Activated CD8-positive, alpha-beta memory T cell treated with anti-CD3 and anti-CD28 coated beads, Interleukin-2, amount 50 U/mL, for 1 hour (primary cell): Measurements from ENCODE around the gene ARHGEF17.

ENCODE experiments used
- DNase-seq: peaks from one replicate; pipeline ENCODE4 v3.0.0-alpha.2; 2020; ENCODE audit errors: extremely low read depth

Gene ARHGEF17

GRCh38 chr11:73355109-73355508, 47.0 kb downstream of the ARHGEF17 start:
- no peak for DNase-seq

- DNase-seq: no peak
Measured at GRCh38 chr11:73356979-73357860, 49.1 kb downstream of the ARHGEF17 start.

GRCh38 chr11:73358071-73358470, 50.0 kb downstream of the ARHGEF17 start:
- no peak for DNase-seq

- DNase-seq: no peak
Measured at GRCh38 chr11:73359341-73359740, 51.3 kb downstream of the ARHGEF17 start.

GRCh38 chr11:73359930-73360742, 52.1 kb downstream of the ARHGEF17 start:
- no peak for DNase-seq

- no peak for DNase-seq
Measured at GRCh38 chr11:73360743-73361369, 52.8 kb downstream of the ARHGEF17 start.

- DNase-seq: no peak
Measured at GRCh38 chr11:73361953-73362776, 54.1 kb downstream of the ARHGEF17 start.

GRCh38 chr11:73363147-73363546, 55.1 kb downstream of the ARHGEF17 start:
- no peak for DNase-seq

- no peak for DNase-seq
Measured at GRCh38 chr11:73365352-73366264, 57.5 kb downstream of the ARHGEF17 start.

- DNase-seq: no peak
Measured at GRCh38 chr11:73366265-73366610, 58.2 kb downstream of the ARHGEF17 start.

- DNase-seq: no peak
Measured at GRCh38 chr11:73366953-73367352, 58.9 kb downstream of the ARHGEF17 start.

- no peak for DNase-seq
Measured at GRCh38 chr11:73367482-73368024, 59.5 kb downstream of the ARHGEF17 start.

- DNase-seq: no peak
Measured at GRCh38 chr11:73372375-73372993, 64.4 kb downstream of the ARHGEF17 start.

GRCh38 chr11:73374151-73374550, 66.1 kb downstream of the ARHGEF17 start:
- no peak for DNase-seq

GRCh38 chr11:73375830-73376159, 67.7 kb downstream of the ARHGEF17 start:
- no peak for DNase-seq

- DNase-seq: peak; percentile 46
Measured at GRCh38 chr11:73376160-73376802, 68.2 kb downstream of the ARHGEF17 start, which contains the start of gene RELT. Gene RELT (plus strand): TSS chr11:73376399. CDS start chr11:73389137, 12,738 bp downstream.

- DNase-seq: no peak
Measured at GRCh38 chr11:73376803-73377629, 68.9 kb downstream of the ARHGEF17 start.

GRCh38 chr11:73379189-73379880, 71.3 kb downstream of the ARHGEF17 start:
- no peak for DNase-seq
